HG02588 (cell line): ENCODE data around the gene SLAMF7.
"Not testable (repeated sequence)": the region's sequence is repeated elsewhere in the genome, so short reads cannot be mapped to it uniquely, and the experiment has no call there.

Source experiments
- ATAC-seq: cut with Tn5 transposase; IDR thresholded peaks from one replicate; pipeline ENCODE4 v1.9.1; 2021; ENCODE audit warnings: mild to moderate bottlenecking, moderate library complexity; ENCODE audit not compliant: unreplicated experiment

SLAMF7 gene

GRCh38 chr1:160739098-160739511 is at the start of gene SLAMF7:
SLAMF7 (plus strand) TSS chr1:160739247; CDS start chr1:160739302, 55 bp downstream.
- ATAC-seq = peak; percentile 55

GRCh38 chr1:160692390-160692789 is 46.7 kb upstream of the SLAMF7 start:
- ATAC-seq = not testable (repeated sequence)

GRCh38 chr1:160702100-160702499 is 36.9 kb upstream of the SLAMF7 start:
- ATAC-seq = no peak

- no peak for ATAC-seq
Measured at GRCh38 chr1:160704250-160704649, 34.8 kb upstream of the SLAMF7 start.

GRCh38 chr1:160705212-160705621 is 33.8 kb upstream of the SLAMF7 start:
- ATAC-seq = not testable (repeated sequence)

GRCh38 chr1:160705742-160706141 is 33.3 kb upstream of the SLAMF7 start:
- ATAC-seq = no peak

- no peak for ATAC-seq
Measured at GRCh38 chr1:160706526-160707235, 32.4 kb upstream of the SLAMF7 start.

GRCh38 chr1:160707236-160708064 is 31.6 kb upstream of the SLAMF7 start:
- ATAC-seq = no peak

- ATAC-seq = no peak
Measured at GRCh38 chr1:160708118-160708517, 30.9 kb upstream of the SLAMF7 start.

- ATAC-seq = peak; percentile 35
Measured at GRCh38 chr1:160708801-160709200, 30.2 kb upstream of the SLAMF7 start.

GRCh38 chr1:160709715-160710114 is 29.3 kb upstream of the SLAMF7 start:
- no peak for ATAC-seq

GRCh38 chr1:160710517-160711252 is 28.4 kb upstream of the SLAMF7 start:
- ATAC-seq = no peak

GRCh38 chr1:160711276-160711601 is 27.8 kb upstream of the SLAMF7 start:
- ATAC-seq = no peak

GRCh38 chr1:160711602-160712311 is 27.3 kb upstream of the SLAMF7 start, which contains the start of gene CD48:
CD48 (minus strand) TSS chr1:160711822; CDS start chr1:160711763, 59 bp downstream.
- no peak for ATAC-seq

GRCh38 chr1:160712525-160713080 is 26.4 kb upstream of the SLAMF7 start:
- ATAC-seq = peak; percentile 33

- ATAC-seq = no peak
Measured at GRCh38 chr1:160713161-160713560, 25.9 kb upstream of the SLAMF7 start.

- not testable (repeated sequence) for ATAC-seq
Measured at GRCh38 chr1:160714034-160714648, 24.9 kb upstream of the SLAMF7 start.

GRCh38 chr1:160716013-160716412 is 23.0 kb upstream of the SLAMF7 start:
- ATAC-seq = no peak

- no peak for ATAC-seq
Measured at GRCh38 chr1:160717306-160717705, 21.7 kb upstream of the SLAMF7 start.

GRCh38 chr1:160718210-160718609 is 20.8 kb upstream of the SLAMF7 start:
- no peak for ATAC-seq
